Activated CD4-positive, alpha-beta T cell treated with anti-CD3 and anti-CD28 coated beads, Interleukin-2, amount 50 U/mL, for 48 hours (primary cell): ENCODE results near the gene ALG14.

Experiments used
- DNase-seq, 2 experiments: peaks; one replicate each; pipeline ENCODE4 v3.0.0-alpha.2; 2020

ALG14 gene

GRCh38 chr1:94926126-94926914 is 146.4 kb downstream of the ALG14 start:
- peak; percentile 24 to 31 for DNase-seq

DNA sequence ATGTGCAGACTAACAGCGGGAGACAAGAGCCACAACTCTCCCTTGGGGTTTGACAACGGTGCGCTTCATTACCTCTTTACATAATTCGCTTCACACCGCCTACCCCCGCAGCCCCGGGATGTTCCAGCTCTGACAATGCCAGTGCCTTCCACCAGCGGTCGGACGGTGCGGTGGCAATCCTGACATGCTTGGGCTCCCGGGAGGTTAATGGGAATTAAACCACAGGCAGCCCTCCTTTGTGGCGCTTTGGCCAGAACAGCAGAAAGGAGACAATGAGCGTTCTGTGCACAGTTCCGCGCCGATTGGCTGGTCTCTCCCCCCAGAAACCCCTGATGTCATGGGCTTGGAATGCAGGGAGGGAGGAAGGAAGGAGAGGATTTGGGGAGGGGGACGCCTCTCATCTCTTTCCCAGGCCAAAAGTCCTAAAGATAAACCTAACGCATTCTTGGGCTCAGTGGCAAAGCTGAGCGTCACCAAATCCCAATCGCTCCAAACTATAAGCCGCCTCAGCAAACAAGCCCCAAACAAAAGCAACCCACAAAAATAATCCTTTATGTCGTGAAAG is 147.1 kb downstream of the ALG14 start:
- peak; percentile 3 to 5 for DNase-seq

GRCh38 chr1:94925004-94925403 is 147.7 kb downstream of the ALG14 start:
- DNase-seq, result no peak
